Measurements from ENCODE around the gene WWOX.

DNA sequence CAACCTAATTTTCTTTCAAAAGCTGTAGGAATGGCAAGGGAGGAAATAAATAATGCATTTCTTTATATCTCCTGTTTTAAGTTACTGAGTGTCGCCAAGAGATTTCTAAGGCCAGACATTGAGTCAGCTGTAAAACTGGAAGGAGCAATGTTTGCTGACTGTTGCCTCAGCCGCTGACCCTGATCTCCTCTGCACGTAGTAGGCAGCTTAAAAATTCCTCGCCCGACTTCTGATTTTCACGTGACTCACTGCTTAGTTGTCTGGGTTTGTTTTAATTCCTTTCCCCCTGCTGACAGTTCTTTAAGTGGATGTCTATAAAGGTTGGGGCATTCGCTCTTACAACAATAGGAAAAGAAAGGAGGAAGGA lies 100.6 kb downstream of the WWOX start:
- TF ChIP-seq, protein P1, sequence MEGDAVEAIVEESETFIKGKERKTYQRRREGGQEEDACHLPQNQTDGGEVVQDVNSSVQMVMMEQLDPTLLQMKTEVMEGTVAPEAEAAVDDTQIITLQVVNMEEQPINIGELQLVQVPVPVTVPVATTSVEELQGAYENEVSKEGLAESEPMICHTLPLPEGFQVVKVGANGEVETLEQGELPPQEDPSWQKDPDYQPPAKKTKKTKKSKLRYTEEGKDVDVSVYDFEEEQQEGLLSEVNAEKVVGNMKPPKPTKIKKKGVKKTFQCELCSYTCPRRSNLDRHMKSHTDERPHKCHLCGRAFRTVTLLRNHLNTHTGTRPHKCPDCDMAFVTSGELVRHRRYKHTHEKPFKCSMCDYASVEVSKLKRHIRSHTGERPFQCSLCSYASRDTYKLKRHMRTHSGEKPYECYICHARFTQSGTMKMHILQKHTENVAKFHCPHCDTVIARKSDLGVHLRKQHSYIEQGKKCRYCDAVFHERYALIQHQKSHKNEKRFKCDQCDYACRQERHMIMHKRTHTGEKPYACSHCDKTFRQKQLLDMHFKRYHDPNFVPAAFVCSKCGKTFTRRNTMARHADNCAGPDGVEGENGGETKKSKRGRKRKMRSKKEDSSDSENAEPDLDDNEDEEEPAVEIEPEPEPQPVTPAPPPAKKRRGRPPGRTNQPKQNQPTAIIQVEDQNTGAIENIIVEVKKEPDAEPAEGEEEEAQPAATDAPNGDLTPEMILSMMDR (IDR thresholded peaks at IDR 0.05; ENCODE audit: borderline replicate concordance, extremely low read depth, low read length, poor library complexity, severe bottlenecking), result no peak
- no peak for TF ChIP-seq EZH2 (IDR thresholded peaks at IDR 0.05; ENCODE audit: borderline replicate concordance, low read depth, low read length, severe bottlenecking)
